Ishikawa (cell line): Measurements from ENCODE around the gene EME1.

Experiments used
- CEBPB ChIP-seq: IDR thresholded peaks from 2 replicates; pipeline ENCODE4 v1.6.1; 2012
- CREB1 ChIP-seq: IDR thresholded peaks from 2 replicates; pipeline ENCODE4 v1.6.1; 2012; ENCODE audit warnings: low read depth
- EGR1 ChIP-seq: IDR thresholded peaks from 2 replicates; pipeline ENCODE4 v1.6.1; 2012
- EP300 ChIP-seq: IDR thresholded peaks from 2 replicates; pipeline ENCODE4 v1.6.1; 2012; ENCODE audit warnings: borderline replicate concordance
- FOXM1 ChIP-seq: IDR thresholded peaks from 2 replicates; pipeline ENCODE4 v1.6.1; 2012; ENCODE audit warnings: low read depth, borderline replicate concordance
- NFIC ChIP-seq: IDR thresholded peaks from 2 replicates; pipeline ENCODE4 v1.6.1; 2012
- RAD21 ChIP-seq: IDR thresholded peaks from 2 replicates; pipeline ENCODE4 v1.6.1; 2012; ENCODE audit warnings: low read depth
- TAF1 ChIP-seq: IDR thresholded peaks from 2 replicates; pipeline ENCODE4 v1.6.1; 2012; ENCODE audit warnings: low read depth, mild to moderate bottlenecking
- TCF12 ChIP-seq: IDR thresholded peaks from 2 replicates; pipeline ENCODE4 v1.6.1; 2012; ENCODE audit warnings: low read depth
- YY1 ChIP-seq: IDR thresholded peaks from 2 replicates; pipeline ENCODE4 v1.6.1; 2012; ENCODE audit warnings: low read depth
- ZBTB7A ChIP-seq: IDR thresholded peaks from 2 replicates; pipeline ENCODE4 v1.6.1; 2012; ENCODE audit warnings: low read depth
- TF ChIP-seq, protein P1 (sequence below): IDR thresholded peaks from 2 replicates; pipeline ENCODE4 v1.6.1; 2012
- TF ChIP-seq, protein P2 (sequence below): IDR thresholded peaks from 2 replicates; pipeline ENCODE4 v1.6.1; 2012
- TF ChIP-seq, protein P3 (sequence below): IDR thresholded peaks from 2 replicates; pipeline ENCODE4 v1.6.1; 2012; ENCODE audit warnings: low read depth, mild to moderate bottlenecking

The EME1 gene

DNA sequence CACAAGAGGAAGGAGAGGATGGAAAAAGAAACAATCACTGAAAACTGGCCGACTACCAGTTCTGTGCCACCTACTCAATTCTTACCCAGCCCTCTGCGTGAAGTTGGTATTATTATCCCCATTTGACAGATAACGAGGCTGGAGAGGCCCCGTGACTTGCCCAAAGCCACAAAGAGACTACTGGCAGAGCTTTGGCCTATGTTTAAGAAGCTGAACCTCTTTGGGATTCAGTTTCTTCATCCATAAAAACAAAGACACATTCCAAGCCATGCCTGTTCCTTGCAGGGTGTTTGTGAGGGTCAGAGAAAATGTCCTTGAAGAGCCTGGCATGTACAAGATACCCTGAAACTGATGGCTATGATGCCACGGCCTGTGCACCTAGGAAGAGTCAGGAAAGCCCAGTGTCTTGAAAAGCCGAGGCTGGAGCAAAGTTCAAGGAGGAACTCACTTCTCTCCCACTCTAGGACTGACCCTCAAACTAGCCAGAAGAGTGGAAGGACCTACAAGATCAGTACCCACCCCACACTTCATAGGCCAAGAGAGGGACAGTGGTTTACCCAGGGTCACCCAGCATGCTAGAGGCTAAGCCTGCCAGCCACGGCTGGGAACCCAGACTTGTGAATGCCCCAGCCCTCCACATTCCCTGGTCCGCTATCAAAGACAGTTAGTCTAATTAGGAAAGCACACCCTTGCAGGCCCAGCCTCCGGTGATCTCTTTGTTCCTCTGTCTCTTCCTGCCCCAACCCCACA, 51.4 kb downstream of the EME1 start:
- TF ChIP-seq EGR1 (no peak), RAD21 (no peak), NFIC (no peak), EP300 (no peak), FOXM1 (no peak)
- TF ChIP-seq, protein P1, sequence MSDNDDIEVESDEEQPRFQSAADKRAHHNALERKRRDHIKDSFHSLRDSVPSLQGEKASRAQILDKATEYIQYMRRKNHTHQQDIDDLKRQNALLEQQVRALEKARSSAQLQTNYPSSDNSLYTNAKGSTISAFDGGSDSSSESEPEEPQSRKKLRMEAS = no peak

DNA sequence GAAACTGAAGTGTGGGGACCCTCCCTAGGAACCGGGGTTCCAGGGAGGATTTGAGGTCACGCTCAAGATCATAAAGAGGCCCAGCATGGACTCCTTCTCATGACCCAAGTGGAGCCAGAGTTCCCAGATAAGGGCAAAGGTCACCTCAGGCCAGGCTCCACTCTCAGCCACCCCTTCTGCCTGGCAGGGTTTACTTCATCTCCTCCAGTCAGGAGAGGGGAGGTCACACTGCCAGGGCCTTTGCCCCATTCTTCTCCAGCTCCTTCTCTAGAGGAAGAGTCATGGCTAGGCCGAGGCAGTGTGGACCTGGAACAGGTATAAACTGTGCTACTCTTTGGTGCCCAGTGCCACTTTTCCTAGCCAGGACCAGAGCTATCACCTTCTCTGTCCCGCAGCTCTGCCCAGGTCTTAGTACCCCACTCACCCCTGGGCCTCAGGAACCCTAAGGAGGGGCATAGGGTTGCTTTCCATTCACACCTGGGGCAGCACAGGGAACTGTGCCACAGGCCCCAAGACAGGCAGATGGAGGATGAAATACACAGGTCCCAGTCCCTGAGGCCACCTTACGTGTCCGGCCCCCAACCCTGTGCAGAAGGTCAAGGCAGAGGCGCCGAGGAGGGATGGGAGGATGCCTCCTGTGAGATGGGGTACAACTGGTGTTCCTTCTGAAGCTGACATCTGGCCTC, 52.1 kb downstream of the EME1 start:
- TF ChIP-seq FOXM1 (no peak), EP300 (no peak), CREB1 (no peak)

DNA sequence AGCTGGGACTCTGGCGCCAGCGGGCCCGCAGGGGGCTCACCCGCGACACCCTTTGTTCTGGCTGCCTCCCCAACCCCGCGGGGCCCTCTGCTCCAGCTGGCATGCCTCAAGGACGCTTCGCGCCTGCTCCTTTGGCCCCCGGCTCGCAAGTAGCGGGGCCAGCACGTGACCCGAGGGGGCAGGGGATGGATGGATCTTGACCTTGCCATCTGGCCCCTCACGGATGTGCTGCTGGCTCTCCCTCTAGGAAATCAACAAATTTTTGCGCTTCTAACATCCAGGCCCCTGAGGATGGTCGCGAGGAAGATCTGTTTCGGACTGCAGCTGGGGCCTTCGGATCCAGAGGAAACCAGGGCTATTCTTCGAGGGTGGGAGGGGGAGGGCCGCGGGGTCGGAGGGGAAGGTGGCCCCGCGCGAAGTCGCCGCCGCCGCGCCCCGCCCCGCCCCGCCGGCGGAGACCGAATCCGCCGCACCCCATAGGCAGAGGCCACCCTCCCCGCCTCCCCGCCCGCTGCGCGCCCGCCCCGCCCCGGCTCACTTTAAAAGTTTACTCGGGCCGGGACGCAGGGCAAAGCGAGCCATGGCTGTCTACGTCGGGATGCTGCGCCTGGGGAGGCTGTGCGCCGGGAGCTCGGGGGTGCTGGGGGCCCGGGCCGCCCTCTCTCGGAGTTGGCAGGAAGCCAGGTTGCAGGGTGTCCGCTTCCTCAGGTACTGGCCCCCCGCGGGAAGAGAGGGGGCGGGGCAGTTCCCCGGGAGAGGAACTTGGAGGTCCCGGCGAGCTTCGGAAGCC, 52.8 kb downstream of the EME1 start, which contains the start of gene ACSF2:
TSS of gene ACSF2 (plus strand) at position 537 of the 790 bp plus-strand sequence. CDS start at position 581, 44 bp downstream.
- TF ChIP-seq TAF1 = peak; percentile 63; the same call in 1 of the 2 replicates
- no peak for TF ChIP-seq FOXM1
- TF ChIP-seq ZBTB7A = no peak
- TF ChIP-seq, protein P1 = peak; percentile 54
- peak; percentile 65; the same call in 1 of the 2 replicates for TF ChIP-seq YY1
- peak; percentile 75 for TF ChIP-seq NFIC
- TF ChIP-seq, protein P2, sequence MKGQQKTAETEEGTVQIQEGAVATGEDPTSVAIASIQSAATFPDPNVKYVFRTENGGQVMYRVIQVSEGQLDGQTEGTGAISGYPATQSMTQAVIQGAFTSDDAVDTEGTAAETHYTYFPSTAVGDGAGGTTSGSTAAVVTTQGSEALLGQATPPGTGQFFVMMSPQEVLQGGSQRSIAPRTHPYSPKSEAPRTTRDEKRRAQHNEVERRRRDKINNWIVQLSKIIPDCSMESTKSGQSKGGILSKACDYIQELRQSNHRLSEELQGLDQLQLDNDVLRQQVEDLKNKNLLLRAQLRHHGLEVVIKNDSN = peak; percentile 86

DNA sequence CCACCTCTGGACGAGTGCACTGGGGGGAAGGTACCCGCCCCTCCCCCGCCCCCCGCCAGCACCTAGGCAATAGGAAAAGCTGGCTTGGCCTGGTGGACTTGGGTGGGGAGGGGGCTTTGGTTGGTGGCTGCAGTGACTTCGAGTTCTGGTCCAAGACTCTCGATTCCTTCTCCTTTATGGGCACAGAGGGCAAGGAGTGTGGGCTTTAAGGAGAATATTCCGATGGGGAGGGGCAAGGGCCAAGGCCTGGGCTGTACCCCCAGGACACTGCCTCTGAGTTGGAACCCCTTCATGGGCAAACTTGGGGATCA, 53.4 kb downstream of the EME1 start:
- no peak for TF ChIP-seq ZBTB7A
- no peak for TF ChIP-seq TAF1

DNA sequence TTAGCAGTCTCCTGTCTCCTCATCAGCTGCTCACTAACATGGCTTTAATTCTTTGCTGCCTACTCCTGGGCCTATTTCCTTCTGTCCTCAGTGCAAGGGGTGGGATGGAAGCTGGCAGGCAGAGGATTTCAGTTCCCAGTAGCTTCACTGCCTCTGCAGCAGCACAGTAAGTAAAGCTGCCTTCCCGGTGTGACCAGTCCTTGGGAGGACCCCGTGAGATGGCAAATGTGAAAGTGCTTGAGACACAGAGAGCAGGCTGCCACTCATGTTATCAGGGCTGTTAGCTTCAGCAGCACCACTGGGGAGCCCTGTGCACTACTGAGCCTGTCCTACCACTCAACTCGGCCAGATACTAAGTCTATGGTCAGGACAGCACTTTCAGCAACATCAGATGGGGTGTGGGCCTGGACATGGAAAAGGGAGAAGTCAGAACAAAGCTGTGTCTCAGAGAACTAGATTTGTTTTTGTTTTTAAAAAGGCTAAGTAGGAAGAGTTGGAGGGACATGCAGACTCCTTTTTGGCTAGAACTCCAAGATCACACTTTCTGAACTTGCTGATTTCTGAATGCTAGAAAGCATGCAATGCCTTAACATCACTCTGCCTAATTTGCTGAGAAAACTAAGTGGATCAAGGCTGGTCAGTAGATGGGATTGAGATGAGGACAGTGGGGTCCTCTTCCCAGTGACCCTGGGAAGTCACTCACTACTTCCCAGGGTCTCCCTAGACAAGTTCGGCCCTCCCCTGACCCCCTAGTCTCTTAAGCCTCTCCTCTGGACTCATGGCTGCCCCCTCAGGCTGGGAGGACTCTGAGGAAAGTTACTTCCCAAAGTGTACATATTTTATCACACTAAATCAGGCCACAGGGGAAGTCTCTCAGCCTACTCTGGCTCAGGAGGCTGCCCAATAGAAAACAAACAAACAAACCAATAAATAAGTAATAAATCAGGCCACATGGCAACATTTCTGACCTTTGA, 54.1 kb downstream of the EME1 start:
- TF ChIP-seq EGR1 (no peak), ZBTB7A (no peak)
- TF ChIP-seq, protein P2 = no peak

DNA sequence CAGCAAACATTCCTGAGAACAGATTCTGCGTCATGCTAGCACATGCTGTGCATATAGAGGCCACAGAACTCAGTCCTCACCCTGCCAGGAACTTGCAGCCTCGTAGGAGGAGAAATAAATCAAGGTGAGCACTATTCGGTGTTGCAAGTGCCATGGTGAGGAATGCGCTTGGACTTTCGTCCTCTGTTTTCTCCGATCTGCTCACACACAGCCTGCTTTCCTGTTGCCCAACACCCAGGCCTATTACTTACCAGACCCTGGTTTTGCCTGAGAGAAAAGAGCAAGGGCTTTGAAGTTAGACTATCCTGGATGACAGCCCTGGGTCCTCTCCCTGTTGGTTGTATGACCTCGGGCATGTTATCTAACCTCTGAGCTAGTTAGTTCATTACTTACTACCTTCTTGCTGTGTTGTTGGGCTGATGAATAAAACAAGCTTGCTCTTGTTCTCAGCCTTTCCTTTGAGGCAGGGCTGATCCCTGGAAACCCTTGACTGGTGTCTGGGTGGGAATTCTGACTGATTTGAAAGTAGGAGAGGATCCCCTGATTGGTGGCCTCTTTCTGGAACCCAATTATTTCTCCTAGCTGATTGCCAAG, 55.9 kb downstream of the EME1 start:
- TF ChIP-seq TCF12 = no peak

DNA sequence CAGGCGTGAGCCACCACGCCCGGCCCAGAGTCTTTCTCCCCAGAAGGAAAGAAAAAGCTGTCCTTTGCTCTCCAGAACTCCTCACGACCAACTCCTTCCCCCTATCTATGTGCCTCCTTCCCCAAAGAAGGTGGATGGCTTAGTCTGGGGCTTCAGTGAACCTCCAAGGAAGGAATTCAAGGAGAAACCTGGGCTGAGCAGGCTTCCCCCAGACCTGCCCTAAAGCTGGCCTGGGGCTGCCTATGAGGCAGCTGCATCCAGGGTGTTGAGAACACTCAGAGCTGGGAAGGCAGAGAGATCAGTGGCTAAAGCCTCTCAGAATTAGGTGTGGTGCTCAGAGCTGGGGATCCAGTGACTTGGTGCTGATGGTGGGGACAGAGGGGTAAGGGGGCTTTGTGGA, 56.8 kb downstream of the EME1 start:
- TF ChIP-seq EGR1 (no peak), TAF1 (no peak), NFIC (no peak), CEBPB (no peak), RAD21 (no peak), CREB1 (no peak)
- TF ChIP-seq, protein P3, sequence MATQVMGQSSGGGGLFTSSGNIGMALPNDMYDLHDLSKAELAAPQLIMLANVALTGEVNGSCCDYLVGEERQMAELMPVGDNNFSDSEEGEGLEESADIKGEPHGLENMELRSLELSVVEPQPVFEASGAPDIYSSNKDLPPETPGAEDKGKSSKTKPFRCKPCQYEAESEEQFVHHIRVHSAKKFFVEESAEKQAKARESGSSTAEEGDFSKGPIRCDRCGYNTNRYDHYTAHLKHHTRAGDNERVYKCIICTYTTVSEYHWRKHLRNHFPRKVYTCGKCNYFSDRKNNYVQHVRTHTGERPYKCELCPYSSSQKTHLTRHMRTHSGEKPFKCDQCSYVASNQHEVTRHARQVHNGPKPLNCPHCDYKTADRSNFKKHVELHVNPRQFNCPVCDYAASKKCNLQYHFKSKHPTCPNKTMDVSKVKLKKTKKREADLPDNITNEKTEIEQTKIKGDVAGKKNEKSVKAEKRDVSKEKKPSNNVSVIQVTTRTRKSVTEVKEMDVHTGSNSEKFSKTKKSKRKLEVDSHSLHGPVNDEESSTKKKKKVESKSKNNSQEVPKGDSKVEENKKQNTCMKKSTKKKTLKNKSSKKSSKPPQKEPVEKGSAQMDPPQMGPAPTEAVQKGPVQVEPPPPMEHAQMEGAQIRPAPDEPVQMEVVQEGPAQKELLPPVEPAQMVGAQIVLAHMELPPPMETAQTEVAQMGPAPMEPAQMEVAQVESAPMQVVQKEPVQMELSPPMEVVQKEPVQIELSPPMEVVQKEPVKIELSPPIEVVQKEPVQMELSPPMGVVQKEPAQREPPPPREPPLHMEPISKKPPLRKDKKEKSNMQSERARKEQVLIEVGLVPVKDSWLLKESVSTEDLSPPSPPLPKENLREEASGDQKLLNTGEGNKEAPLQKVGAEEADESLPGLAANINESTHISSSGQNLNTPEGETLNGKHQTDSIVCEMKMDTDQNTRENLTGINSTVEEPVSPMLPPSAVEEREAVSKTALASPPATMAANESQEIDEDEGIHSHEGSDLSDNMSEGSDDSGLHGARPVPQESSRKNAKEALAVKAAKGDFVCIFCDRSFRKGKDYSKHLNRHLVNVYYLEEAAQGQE = no peak
- TF ChIP-seq, protein P1 = no peak
- TF ChIP-seq, protein P2 = no peak
